Epithelial cell of alveolus of lung (primary cell): ENCODE data around the gene ATXN8OS. TPM values are rescaled to one million over a fixed set of nuclear protein-coding genes. Genes with fewer than 3 reads are reported as not detected.

ENCODE experiments used
- total RNA-seq: library from RNA; depleted of rRNA; stranded (reverse); fragments of >200 nt; gene quantifications from 2 replicates; pipeline ENCODE4 v1.2.1, GENCODE V29; 2015

Gene ATXN8OS
- not detected in 2 replicates for total RNA-seq

GRCh38 chr13:70107498-70108281 is at the start of gene ATXN8OS:
Gene ATXN8OS, plus strand, starts transcription at chr13:70107826.

GRCh38 chr13:70108356-70109105 is 905 bp downstream of the ATXN8OS start, which contains the start of gene KLHL1:
Gene KLHL1, minus strand, starts transcription at chr13:70108452. Its CDS starts 753 bp downstream, at chr13:70107699.

Other genes starting within 250 kb of the ATXN8OS start
- 0.91 TPM in 1 of 2 replicates, not detected in the other for gene KLHL1, start 626 bp downstream of the ATXN8OS start, total RNA-seq